GM12878 (cell line): Measurements from ENCODE around the gene DPH7. TPM values are rescaled to one million over a fixed set of nuclear protein-coding genes. Genes with fewer than 3 reads are reported as not detected.
"Not testable (repeated sequence)": the region's sequence is repeated elsewhere in the genome, so short reads cannot be mapped to it uniquely, and the experiment has no call there.

ENCODE experiments used
- ATAC-seq: fragments of 200-7000 bp; cut with Tn5 transposase; 3 replicates; pipeline ENCODE4 v1.9.1; 2020; ENCODE audit warnings: mild to moderate bottlenecking, moderate library complexity
- BruUV-seq: library from RNA; stranded (reverse); fragments of 400-500 nt; replicated peaks from 2 replicates; lab custom pipeline; 2021; lab: Mats Ljungman, UMichigan
- CTCF ChIA-PET: fragments of 300-600 bp; sonication (Branson Sonifier 250); formaldehyde crosslinking; extraction: SDS; loops from one replicate; lab custom pipeline; 2021; ENCODE audit warnings: inconsistent platforms; lab: Yijun Ruan, JAX
- POLR2A ChIA-PET: fragments of 350-600 bp; formaldehyde crosslinking; extraction: SDS; loops from one replicate; lab custom pipeline; 2021; ENCODE audit warnings: inconsistent platforms; lab: Charles Lee
- RAD21 ChIA-PET: fragments of 300-600 bp; sonication (Branson Sonifier 250); formaldehyde crosslinking; loops from one replicate; lab custom pipeline; 2023; ENCODE audit warnings: antibody characterized with exemption; ENCODE audit not compliant: unreplicated experiment; lab: Charles Lee
- SMC1A ChIA-PET: fragments of 300-600 bp; sonication (Branson Sonifier 250); formaldehyde crosslinking; loops from one replicate; lab custom pipeline; 2023; ENCODE audit not compliant: unreplicated experiment, uncharacterized antibody; lab: Charles Lee
- DNase-seq: peaks from one replicate; pipeline ENCODE4 v3.0.0-alpha.2; 2011; ENCODE audit warnings: low read depth, low spot score
- FAIRE-seq: peaks from 3 replicates; lab custom pipeline; 2011; peaks lifted over from hg19 to GRCh38; lab: Jason Lieb, UNC
- H2AFZ ChIP-seq: 2 replicates; pipeline ENCODE4 v1.6.0; 2011; ENCODE audit warnings: low read depth, low read length, control low read depth; ENCODE audit not compliant: control insufficient read depth
- H3K27ac ChIP-seq: 2 replicates; pipeline ENCODE4 v1.5.1; 2011; ENCODE audit warnings: control low read depth; ENCODE audit not compliant: control insufficient read depth, insufficient read depth
- H3K27me3 ChIP-seq, 2 experiments: replicated peaks in 1 of 2; 2 replicates each; pipeline versions ENCODE4 v1.6.0 to v1.6.1; 2011; ENCODE audit warnings: low read length in 1 of 2; ENCODE audit not compliant: control insufficient read depth in 2 of 2, insufficient read depth in 2 of 2
- H3K36me3 ChIP-seq, 2 experiments: 2 replicates each; pipeline ENCODE4 v1.5.1; 2011; ENCODE audit warnings: low read length in 1 of 2; ENCODE audit not compliant: control insufficient read depth in 2 of 2, insufficient read depth in 2 of 2
- H3K4me1 ChIP-seq: 2 replicates; pipeline ENCODE4 v1.6.1; 2011; ENCODE audit warnings: mild to moderate bottlenecking, low read length, moderate library complexity, mixed read lengths; ENCODE audit not compliant: control insufficient read depth, insufficient read depth
- H3K4me2 ChIP-seq: 2 replicates; pipeline ENCODE4 v1.6.0; 2011; ENCODE audit warnings: control low read depth; ENCODE audit not compliant: control insufficient read depth, insufficient read depth
- H3K4me3 ChIP-seq: fragments of 200-600 bp; sonication (generic); 2 replicates; pipeline ENCODE4 v1.5.1; 2016
- H3K79me2 ChIP-seq: 2 replicates; pipeline ENCODE4 v1.6.0; 2011; ENCODE audit warnings: low read length; ENCODE audit not compliant: control insufficient read depth, insufficient read depth
- H3K9ac ChIP-seq: 2 replicates; pipeline ENCODE4 v1.8.0; 2011; ENCODE audit warnings: low read length, control low read depth, mixed read lengths; ENCODE audit not compliant: control insufficient read depth, insufficient read depth
- H3K9me3 ChIP-seq: replicated peaks from 3 replicates; pipeline ENCODE4 v1.5.1; 2011; ENCODE audit warnings: mild to moderate bottlenecking, low read length; ENCODE audit not compliant: control insufficient read depth, insufficient read depth
- H4K20me1 ChIP-seq: 2 replicates; pipeline ENCODE4 v1.6.0; 2011; ENCODE audit not compliant: control insufficient read depth, insufficient read depth
- HCFC1 ChIP-seq: fragments of 150-350 bp; IDR thresholded peaks from 2 replicates; pipeline ENCODE4 v1.6.1; 2014; ENCODE audit warnings: low read length
- PKNOX1 ChIP-seq: fragments of 450-650 bp; IDR thresholded peaks from 2 replicates; pipeline ENCODE4 v1.6.1; 2016; ENCODE audit warnings: mild to moderate bottlenecking
- SP1 ChIP-seq: IDR thresholded peaks from one replicate; pipeline ENCODE4 v1.6.1; 2011; ENCODE audit warnings: low read depth, low read length
- SREBF2 ChIP-seq: IDR thresholded peaks from 2 replicates; pipeline ENCODE4 v1.6.1; 2012; ENCODE audit warnings: mild to moderate bottlenecking, low read length
- WGBS: methylation state at CpG from one replicate; pipeline ENCODE4 v1.1.6; 2016; ENCODE audit warnings: low lambda C conversion rate; ENCODE audit not compliant: insufficient replicate concordance, insufficient coverage; ENCODE audit errors: missing lambda C conversion rate; 5-methylcytosine and 5-hydroxymethylcytosine counted together
- in situ Hi-C: fragments of 300-500 bp; cut with MboI; formaldehyde crosslinking; loops from 9 replicates; pipeline ENCODE4 v1.14.3; 2018; ENCODE audit warnings: mixed read lengths
- intact Hi-C: fragments of 100-400 bp; cut with micrococcal nuclease; formaldehyde crosslinking; loops from one replicate; pipeline ENCODE4 v1.14.2; 2022; ENCODE audit not compliant: unreplicated experiment
- polyA plus RNA-seq, 11 experiments: library from polyadenylated mRNA; depleted of rRNA in 4 of 11; unstranded in 6 of 11; stranded (reverse) in 5 of 11; fragments of >200 nt; fragmentation: Nextera tagmentation in 4 of 11; fragmentation: Illumina TruSeq in 1 of 11; extraction: Ambion mirVana in 4 of 11; extraction: Trizol in 1 of 11; gene quantifications; 1 replicate in 1 of 11; 2 replicates in 10 of 11; pipeline versions ENCODE4 v1.2.1 to v1.2.3, GENCODE V29; 2011 to 2016; ENCODE audit warnings: inconsistent platforms in 2 of 11, missing spikeins in 2 of 11, low read depth in 1 of 11
- total RNA-seq, 4 experiments: library from RNA; depleted of rRNA in 3 of 4; stranded (reverse); fragments of >200 nt in 3 of 4; fragmentation: Illumina TruSeq in 1 of 4; extraction: Trizol in 1 of 4; gene quantifications; 2 replicates each; pipeline versions ENCODE4 v1.2.1 to v1.2.3, GENCODE V29; 2013 to 2021
- TF ChIP-seq, protein P1 (sequence below): IDR thresholded peaks from 2 replicates; pipeline ENCODE4 v1.6.1; 2012; ENCODE audit warnings: mild to moderate bottlenecking, low read depth, low read length
- TF ChIP-seq, protein P2 (sequence below): fragments of 450-650 bp; IDR thresholded peaks from 2 replicates; pipeline ENCODE4 v1.6.1; 2017; ENCODE audit warnings: mild to moderate bottlenecking, low read depth, inconsistent platforms; ENCODE audit not compliant: poor library complexity, severe bottlenecking

Gene DPH7
- total and polyA plus RNA-seq, 10 of the 15 experiments (the other 5 are each of a cell fraction or from before 2014, with no cell fraction given) = 8.7 to 40.0 (median 28.1) TPM

- ATAC-seq, H3K4me3 ChIP-seq, SMC1A ChIA-PET, in situ Hi-C loops, H3K79me2 ChIP-seq, POLR2A ChIA-PET, H3K4me2 ChIP-seq, H3K9me3 ChIP-seq, H3K27me3 ChIP-seq, H2AFZ ChIP-seq, RAD21 ChIA-PET, H4K20me1 ChIP-seq, H3K36me3 ChIP-seq, H3K9ac ChIP-seq, CTCF ChIA-PET, FAIRE-seq, BruUV-seq, DNase-seq, H3K27ac ChIP-seq: not testable (repeated sequence)
- intact Hi-C loops = loop anchor here (10.0 kb wide), 1 partner anchor 108 kb away; the partner anchor contains the start of genes EXD3 and NOXA1
- H3K4me1 ChIP-seq = peaks cover 19% of the 10 kb centered on the region
- 38% methylated on average over 10 of the region's 10 CpGs for WGBS
Measured at GRCh38 chr9:137532891-137533468, 45.7 kb downstream of the DPH7 start.

GRCh38 chr9:137531099-137531765 is 47.5 kb downstream of the DPH7 start:
- H3K27me3 ChIP-seq = no peaks in the 10 kb centered on the region
- FAIRE-seq = no peak
- CTCF ChIA-PET = interaction anchor here (0.9 to 1.0 kb wide), 2 partner anchors 22 to 156 kb away, joined by 3 read pairs; no protein-coding TSS in a partner anchor
- ATAC-seq = no peak
- H3K27ac ChIP-seq = no peak overlapping the region
- H3K4me3 ChIP-seq = no peak overlapping the region
- intact Hi-C loops = loop anchor here (10.0 kb wide), 1 partner anchor 106 kb away; the partner anchor contains the start of genes EXD3 and NOXA1
- no peaks in the 10 kb centered on the region for H3K79me2 ChIP-seq
- RAD21 ChIA-PET = no interaction called here
- BruUV-seq = no TSS peak
- in situ Hi-C loops = no loop called here
- no peaks in the 10 kb centered on the region for H3K36me3 ChIP-seq
- H3K4me2 ChIP-seq = no peak overlapping the region
- 47% methylated on average over 17 of the region's 17 CpGs for WGBS
- H3K9me3 ChIP-seq = no peaks in the 10 kb centered on the region; the same call in 2 of the 3 replicates
- no peak for DNase-seq
- H2AFZ ChIP-seq = no peak overlapping the region
- POLR2A ChIA-PET = interaction anchor here (0.8 kb wide), 1 partner anchor 72 kb away, joined by 4 read pairs; no protein-coding TSS in a partner anchor
- no peak overlapping the region for H3K9ac ChIP-seq
- peaks cover 10% of the 10 kb centered on the region for H3K4me1 ChIP-seq
- H4K20me1 ChIP-seq = no peaks in the 10 kb centered on the region
- SMC1A ChIA-PET = no interaction called here
- TF ChIP-seq SP1 (no peak), PKNOX1 (peak; percentile 43; the same call in 1 of the 2 replicates), SREBF2 (no peak), HCFC1 (no peak)
- TF ChIP-seq, protein P1, sequence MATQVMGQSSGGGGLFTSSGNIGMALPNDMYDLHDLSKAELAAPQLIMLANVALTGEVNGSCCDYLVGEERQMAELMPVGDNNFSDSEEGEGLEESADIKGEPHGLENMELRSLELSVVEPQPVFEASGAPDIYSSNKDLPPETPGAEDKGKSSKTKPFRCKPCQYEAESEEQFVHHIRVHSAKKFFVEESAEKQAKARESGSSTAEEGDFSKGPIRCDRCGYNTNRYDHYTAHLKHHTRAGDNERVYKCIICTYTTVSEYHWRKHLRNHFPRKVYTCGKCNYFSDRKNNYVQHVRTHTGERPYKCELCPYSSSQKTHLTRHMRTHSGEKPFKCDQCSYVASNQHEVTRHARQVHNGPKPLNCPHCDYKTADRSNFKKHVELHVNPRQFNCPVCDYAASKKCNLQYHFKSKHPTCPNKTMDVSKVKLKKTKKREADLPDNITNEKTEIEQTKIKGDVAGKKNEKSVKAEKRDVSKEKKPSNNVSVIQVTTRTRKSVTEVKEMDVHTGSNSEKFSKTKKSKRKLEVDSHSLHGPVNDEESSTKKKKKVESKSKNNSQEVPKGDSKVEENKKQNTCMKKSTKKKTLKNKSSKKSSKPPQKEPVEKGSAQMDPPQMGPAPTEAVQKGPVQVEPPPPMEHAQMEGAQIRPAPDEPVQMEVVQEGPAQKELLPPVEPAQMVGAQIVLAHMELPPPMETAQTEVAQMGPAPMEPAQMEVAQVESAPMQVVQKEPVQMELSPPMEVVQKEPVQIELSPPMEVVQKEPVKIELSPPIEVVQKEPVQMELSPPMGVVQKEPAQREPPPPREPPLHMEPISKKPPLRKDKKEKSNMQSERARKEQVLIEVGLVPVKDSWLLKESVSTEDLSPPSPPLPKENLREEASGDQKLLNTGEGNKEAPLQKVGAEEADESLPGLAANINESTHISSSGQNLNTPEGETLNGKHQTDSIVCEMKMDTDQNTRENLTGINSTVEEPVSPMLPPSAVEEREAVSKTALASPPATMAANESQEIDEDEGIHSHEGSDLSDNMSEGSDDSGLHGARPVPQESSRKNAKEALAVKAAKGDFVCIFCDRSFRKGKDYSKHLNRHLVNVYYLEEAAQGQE = no peak
- TF ChIP-seq, protein P2, sequence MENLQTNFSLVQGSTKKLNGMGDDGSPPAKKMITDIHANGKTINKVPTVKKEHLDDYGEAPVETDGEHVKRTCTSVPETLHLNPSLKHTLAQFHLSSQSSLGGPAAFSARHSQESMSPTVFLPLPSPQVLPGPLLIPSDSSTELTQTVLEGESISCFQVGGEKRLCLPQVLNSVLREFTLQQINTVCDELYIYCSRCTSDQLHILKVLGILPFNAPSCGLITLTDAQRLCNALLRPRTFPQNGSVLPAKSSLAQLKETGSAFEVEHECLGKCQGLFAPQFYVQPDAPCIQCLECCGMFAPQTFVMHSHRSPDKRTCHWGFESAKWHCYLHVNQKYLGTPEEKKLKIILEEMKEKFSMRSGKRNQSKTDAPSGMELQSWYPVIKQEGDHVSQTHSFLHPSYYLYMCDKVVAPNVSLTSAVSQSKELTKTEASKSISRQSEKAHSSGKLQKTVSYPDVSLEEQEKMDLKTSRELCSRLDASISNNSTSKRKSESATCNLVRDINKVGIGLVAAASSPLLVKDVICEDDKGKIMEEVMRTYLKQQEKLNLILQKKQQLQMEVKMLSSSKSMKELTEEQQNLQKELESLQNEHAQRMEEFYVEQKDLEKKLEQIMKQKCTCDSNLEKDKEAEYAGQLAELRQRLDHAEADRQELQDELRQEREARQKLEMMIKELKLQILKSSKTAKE = no peak
